AG09319 (cell line): ENCODE data around the gene PCDH1.

Experiments used
- DNase-seq: peaks from one replicate; pipeline ENCODE4 v3.0.0-alpha.2; 2010; ENCODE audit warnings: low read depth; ENCODE audit errors: extremely low read depth
- TF ChIP-seq, protein P1 (sequence below): IDR thresholded peaks from 2 replicates; pipeline ENCODE4 v1.5.1; 2011; ENCODE audit warnings: low read depth, mild to moderate bottlenecking, inconsistent platforms, low read length, moderate library complexity

Gene PCDH1

DNA sequence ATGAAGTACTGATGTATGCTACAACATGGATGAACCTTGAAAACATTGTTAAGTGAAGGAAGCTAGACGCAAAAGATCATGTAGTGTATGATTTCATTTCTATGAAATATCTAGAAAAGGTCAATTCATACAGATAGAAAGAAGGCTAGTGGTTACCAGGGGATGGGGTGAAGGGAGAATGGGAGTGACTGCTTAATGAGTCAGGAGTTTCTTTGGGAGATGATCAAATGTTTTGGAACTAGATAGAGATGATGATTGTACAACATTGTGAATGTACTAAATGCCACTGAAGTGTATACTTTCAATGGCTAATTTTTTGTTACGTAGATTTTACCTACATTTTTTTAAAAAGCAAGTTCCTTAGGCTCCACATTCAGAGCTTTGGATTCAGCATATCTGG, 30.6 kb upstream of the PCDH1 start:
- TF ChIP-seq, protein P1, sequence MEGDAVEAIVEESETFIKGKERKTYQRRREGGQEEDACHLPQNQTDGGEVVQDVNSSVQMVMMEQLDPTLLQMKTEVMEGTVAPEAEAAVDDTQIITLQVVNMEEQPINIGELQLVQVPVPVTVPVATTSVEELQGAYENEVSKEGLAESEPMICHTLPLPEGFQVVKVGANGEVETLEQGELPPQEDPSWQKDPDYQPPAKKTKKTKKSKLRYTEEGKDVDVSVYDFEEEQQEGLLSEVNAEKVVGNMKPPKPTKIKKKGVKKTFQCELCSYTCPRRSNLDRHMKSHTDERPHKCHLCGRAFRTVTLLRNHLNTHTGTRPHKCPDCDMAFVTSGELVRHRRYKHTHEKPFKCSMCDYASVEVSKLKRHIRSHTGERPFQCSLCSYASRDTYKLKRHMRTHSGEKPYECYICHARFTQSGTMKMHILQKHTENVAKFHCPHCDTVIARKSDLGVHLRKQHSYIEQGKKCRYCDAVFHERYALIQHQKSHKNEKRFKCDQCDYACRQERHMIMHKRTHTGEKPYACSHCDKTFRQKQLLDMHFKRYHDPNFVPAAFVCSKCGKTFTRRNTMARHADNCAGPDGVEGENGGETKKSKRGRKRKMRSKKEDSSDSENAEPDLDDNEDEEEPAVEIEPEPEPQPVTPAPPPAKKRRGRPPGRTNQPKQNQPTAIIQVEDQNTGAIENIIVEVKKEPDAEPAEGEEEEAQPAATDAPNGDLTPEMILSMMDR: no peak
- DNase-seq: no peak

DNA sequence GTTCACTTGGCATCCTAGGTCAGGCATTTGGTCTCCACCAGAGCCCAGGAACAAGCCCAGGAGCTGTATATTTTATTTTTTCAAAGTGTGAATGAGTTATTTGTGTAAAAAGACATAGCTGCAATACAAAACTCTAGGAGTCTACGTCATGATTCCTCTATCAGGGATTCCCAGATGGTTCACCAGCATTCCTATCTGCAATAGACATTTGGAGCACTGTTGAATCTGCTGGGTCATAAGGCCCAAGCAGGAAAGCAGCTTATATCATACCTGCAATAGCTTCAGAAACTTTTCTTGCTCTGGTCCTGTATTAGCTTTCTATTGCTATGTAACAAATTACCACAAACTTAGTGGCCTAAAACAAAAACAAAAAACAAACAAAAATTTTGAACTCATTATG, 28.8 kb upstream of the PCDH1 start:
- TF ChIP-seq, protein P1: no peak
- DNase-seq: no peak

DNA sequence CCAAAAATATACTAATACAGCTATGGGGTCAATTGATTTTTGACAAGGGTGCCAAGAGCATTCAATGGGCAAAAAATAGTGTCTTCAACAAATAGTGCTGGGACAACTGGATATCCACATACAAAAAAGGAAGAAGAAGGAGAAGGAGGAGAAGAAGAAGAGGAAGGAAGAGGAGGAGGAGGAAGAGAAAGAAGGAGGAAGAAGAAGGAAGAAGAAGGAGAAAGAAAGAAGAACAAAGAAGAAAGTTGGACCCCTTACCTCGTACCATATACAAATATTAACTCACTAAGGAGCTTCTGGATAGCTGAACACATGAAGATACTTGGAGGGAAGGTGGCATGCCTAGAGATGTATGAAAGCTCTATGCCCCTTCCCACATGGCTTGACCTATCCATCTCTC, 28.3 kb upstream of the PCDH1 start:
- TF ChIP-seq, protein P1: no peak
- DNase-seq: no peak

DNA sequence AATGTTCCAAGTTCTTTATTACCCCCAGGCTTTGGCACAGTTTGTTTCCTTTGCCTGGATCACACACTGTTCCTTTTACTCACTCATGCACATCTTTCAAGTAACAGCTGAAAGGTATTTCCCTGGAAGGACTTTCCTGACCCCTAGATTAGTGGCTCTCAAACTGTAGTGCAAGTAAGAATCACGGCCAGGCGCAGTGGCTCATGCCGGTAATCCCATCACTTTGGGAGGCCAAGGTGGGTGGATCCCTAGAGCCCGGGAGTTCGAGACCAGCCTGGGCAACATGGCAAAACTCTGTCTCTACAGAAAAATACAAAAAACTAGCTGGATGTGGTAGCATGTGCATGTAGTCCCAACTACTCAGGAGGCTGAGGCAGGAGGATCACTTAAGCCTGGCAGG, 26.3 kb upstream of the PCDH1 start:
- TF ChIP-seq, protein P1: no peak
- no peak for DNase-seq

DNA sequence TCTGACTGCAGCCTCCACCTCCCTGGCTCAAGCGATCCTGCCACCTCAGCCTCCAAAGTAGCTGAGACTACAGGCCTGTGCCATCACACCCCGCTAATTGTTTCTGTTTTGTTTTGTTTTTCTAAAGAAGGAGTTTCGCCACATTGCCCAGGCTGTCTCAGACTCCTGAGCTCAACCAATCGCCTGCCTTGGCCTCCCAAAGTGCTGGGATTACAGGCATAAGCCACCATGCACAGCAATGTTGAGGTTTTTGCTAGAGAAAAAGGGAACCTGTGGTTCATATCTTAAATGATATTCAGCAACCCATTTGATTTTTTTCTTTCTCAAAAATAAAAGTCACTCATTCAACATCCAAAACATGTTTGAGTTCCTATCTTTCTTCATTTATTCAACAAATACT, 25.1 kb upstream of the PCDH1 start:
- DNase-seq: no peak
- TF ChIP-seq, protein P1: no peak

DNA sequence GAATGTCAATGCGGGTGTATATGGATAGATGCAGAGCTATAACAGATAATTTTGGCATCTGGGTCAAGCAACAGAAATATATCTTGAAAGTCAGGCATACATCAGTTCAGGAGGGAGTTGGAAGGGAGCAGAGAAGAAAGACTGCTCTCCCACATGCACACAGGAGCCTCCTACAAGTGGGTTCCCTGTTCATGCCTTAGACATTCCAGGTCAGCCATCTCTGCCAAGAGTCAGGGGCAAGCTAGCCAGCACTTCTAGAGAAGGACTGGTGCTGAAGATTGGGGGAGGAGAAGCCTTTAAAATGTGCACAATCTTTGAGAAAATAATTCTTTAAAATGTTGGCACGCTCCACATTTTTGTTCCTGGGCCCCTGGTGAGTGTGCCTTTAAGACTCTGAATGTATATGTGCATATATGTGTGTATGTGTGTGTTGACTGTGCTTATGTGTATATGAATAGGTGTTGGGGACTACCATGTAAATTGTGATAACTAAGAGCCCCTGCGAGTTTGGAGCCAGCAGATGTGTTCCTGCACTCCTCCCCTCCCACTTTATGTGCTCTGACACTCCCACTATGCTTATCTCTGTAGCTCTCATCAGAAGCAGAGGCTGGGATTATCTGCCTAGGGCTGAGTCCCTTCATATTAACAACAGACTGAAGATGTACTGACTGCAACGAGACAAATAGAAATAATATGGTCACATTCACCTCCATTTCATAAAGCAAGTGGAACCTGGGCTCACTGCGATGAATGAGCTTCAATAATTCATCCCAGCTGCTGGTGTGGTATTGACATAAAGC, 24.0 kb upstream of the PCDH1 start:
- TF ChIP-seq, protein P1: no peak
- no peak for DNase-seq

DNA sequence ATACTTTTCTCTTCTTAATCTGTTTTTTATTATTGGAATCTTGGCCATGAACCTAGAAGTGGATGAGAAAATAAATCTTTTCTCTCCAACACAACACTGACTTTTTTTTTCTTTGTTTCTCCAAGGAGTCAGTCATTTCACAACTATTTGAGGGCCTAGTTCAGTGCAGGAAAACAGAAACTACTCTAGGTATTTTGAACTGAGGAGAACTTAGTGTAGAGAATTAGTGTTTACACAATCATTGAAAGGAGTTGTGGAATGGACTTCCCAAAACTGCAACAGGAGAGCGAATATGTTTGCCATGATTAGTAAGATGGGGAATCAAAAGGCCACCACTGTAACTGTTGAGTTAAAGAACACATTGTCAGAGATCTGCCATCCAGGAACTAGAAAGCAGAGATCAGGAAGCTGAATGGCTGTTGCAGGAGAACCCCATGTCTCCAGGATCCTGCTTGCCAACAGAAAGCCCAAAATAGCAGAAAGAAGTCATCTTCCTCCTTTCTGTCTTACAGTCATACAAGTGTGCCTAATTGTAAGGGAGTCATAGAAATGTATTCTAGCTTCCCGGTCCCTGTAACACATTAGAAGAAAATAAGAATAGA, 20.3 kb upstream of the PCDH1 start:
- TF ChIP-seq, protein P1: no peak
- no peak for DNase-seq
